GM23338 (cell line): ENCODE data around the gene CZIB.

Experiments
- CREB1 ChIP-seq: fragments of 250-450 bp; sonication (Bioruptor Pico); IDR thresholded peaks from 2 replicates; pipeline ENCODE4 v1.5.0; 2020; ENCODE audit warnings: low read depth, mild to moderate bottlenecking, moderate library complexity
- CTCF ChIP-seq, 2 experiments: fragments of 200-600 bp in 1 of 2; sonication (generic) in 1 of 2; conservative IDR thresholded peaks; 2 replicates each; pipeline versions ENCODE4 v1.5.1 to v1.6.1; 2016 to 2017; ENCODE audit warnings: antibody characterized with exemption in 2 of 2, low read depth in 2 of 2, mild to moderate bottlenecking in 2 of 2, moderate library complexity in 1 of 2
- EZH2 ChIP-seq: fragments of 200-600 bp; sonication (generic); IDR thresholded peaks from one replicate; pipeline ENCODE4 v1.8.0; 2017; ENCODE audit warnings: antibody characterized with exemption, mild to moderate bottlenecking, low read depth; ENCODE audit not compliant: unreplicated experiment
- EZH2phosphoT487 ChIP-seq: fragments of 200-600 bp; sonication (generic); IDR thresholded peaks from one replicate; pipeline ENCODE4 v1.8.1; 2018; ENCODE audit warnings: antibody characterized with exemption; ENCODE audit not compliant: unreplicated experiment
- JUNB ChIP-seq: IDR thresholded peaks from one replicate; pipeline ENCODE4 v1.6.1; 2016; ENCODE audit warnings: antibody characterized with exemption; ENCODE audit not compliant: unreplicated experiment
- POLR2AphosphoS5 ChIP-seq: IDR thresholded peaks from 2 replicates; pipeline ENCODE4 v1.6.1; 2016; ENCODE audit warnings: antibody characterized with exemption, low read depth
- TF ChIP-seq, protein P1 (sequence below): IDR thresholded peaks from one replicate; pipeline ENCODE4 v1.6.1; 2018; ENCODE audit warnings: antibody characterized with exemption; ENCODE audit not compliant: unreplicated experiment

DNA sequence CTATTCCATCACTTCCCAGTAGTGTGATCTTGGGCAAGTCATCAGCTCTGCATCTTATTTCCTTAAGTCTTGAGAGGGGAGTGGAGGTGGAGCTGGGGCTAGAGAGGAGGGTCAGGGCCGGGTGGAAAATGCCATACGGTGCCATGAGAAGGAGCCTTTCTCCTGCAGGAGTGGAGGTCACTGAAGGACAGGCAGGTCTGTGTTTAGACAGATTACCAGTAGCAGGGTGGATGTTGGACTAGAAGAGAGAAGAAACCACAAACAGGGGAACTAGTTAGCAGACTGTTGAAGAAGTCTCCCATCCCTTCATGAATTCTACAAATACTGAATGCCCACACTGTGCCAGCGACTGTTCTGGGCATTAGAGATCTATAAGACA, 37.7 kb downstream of the CZIB start:
- no peak for TF ChIP-seq CTCF (conservative IDR thresholded peaks at IDR 0.05; ENCODE audit: low read depth in 2 of 2)
- no peak for TF ChIP-seq POLR2AphosphoS5
- TF ChIP-seq CREB1: no peak
- TF ChIP-seq EZH2: no peak
- no peak for TF ChIP-seq EZH2phosphoT487
- TF ChIP-seq, protein P1, sequence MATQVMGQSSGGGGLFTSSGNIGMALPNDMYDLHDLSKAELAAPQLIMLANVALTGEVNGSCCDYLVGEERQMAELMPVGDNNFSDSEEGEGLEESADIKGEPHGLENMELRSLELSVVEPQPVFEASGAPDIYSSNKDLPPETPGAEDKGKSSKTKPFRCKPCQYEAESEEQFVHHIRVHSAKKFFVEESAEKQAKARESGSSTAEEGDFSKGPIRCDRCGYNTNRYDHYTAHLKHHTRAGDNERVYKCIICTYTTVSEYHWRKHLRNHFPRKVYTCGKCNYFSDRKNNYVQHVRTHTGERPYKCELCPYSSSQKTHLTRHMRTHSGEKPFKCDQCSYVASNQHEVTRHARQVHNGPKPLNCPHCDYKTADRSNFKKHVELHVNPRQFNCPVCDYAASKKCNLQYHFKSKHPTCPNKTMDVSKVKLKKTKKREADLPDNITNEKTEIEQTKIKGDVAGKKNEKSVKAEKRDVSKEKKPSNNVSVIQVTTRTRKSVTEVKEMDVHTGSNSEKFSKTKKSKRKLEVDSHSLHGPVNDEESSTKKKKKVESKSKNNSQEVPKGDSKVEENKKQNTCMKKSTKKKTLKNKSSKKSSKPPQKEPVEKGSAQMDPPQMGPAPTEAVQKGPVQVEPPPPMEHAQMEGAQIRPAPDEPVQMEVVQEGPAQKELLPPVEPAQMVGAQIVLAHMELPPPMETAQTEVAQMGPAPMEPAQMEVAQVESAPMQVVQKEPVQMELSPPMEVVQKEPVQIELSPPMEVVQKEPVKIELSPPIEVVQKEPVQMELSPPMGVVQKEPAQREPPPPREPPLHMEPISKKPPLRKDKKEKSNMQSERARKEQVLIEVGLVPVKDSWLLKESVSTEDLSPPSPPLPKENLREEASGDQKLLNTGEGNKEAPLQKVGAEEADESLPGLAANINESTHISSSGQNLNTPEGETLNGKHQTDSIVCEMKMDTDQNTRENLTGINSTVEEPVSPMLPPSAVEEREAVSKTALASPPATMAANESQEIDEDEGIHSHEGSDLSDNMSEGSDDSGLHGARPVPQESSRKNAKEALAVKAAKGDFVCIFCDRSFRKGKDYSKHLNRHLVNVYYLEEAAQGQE: no peak
- TF ChIP-seq JUNB: no peak
